Prostate gland (tissue), 2 donors: Measurements from ENCODE around the gene RBM5.

Experiments
- POLR2A ChIP-seq: fragments of 450-650 bp; IDR thresholded peaks from one replicate; pipeline ENCODE4 v1.6.1; 2016; ENCODE audit warnings: antibody characterized with exemption, mild to moderate bottlenecking
- TF ChIP-seq, protein P1 (sequence below), 4 experiments: fragments of 200-600 bp in 2 of 4; fragments of 450-650 bp in 2 of 4; sonication (generic) in 2 of 4; IDR thresholded peaks; 1 replicate in 3 of 4; 2 replicates in 1 of 4; pipeline ENCODE4 v1.5.1; 2016 to 2019; ENCODE audit warnings: antibody characterized with exemption in 4 of 4, mild to moderate bottlenecking in 2 of 4, moderate library complexity in 2 of 4

DNA sequence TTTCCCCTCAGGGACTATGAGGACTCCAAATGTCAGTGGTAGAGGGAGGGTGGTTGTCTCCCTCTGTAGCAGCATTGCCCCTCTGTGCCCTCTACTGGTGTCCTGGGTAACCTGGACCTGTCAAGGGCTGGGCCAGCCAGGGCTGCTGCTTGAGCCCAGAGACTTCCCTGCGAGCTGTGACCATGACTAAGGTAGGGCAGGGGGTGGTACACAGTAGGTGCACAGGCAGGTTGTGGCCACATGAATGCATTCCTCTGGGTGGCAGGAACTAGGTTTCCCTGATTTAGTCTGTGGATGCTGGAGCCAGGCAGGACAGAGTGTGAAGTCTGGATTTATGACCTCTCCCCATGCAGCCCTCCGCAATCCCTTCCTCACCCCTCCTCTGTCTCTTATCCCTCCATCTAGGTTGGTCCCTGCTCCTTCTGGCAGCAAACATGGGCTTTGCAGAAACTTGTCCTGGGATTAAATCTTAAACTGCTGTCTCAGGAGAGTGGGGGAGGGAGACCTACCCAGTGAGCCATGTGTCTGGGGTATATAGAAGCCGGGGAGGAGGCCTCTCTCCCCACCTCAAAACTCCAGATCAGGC, 57.7 kb downstream of the RBM5 start:
- TF ChIP-seq, protein P1, sequence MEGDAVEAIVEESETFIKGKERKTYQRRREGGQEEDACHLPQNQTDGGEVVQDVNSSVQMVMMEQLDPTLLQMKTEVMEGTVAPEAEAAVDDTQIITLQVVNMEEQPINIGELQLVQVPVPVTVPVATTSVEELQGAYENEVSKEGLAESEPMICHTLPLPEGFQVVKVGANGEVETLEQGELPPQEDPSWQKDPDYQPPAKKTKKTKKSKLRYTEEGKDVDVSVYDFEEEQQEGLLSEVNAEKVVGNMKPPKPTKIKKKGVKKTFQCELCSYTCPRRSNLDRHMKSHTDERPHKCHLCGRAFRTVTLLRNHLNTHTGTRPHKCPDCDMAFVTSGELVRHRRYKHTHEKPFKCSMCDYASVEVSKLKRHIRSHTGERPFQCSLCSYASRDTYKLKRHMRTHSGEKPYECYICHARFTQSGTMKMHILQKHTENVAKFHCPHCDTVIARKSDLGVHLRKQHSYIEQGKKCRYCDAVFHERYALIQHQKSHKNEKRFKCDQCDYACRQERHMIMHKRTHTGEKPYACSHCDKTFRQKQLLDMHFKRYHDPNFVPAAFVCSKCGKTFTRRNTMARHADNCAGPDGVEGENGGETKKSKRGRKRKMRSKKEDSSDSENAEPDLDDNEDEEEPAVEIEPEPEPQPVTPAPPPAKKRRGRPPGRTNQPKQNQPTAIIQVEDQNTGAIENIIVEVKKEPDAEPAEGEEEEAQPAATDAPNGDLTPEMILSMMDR (IDR thresholded peaks at IDR 0.05), result no peak
- TF ChIP-seq POLR2A, result no peak
